GM23338 (cell line): ENCODE measurements around the gene RUBCN. TPM values are rescaled to one million over a fixed set of nuclear protein-coding genes. Genes with fewer than 3 reads are reported as not detected.

Source experiments
- ATAC-seq: fragments of 200-7000 bp; cut with Tn5 transposase; 3 replicates; pipeline ENCODE4 v1.9.1; 2020
- DNase-seq: peaks from one replicate; pipeline ENCODE4 v3.0.0-alpha.2; 2015; ENCODE audit warnings: low spot score
- H2AFZ ChIP-seq: fragments of 200-600 bp; sonication (generic); 2 replicates; pipeline ENCODE4 v1.8.0; 2016; ENCODE audit warnings: antibody characterized with exemption, mild to moderate bottlenecking, moderate library complexity
- H3F3A ChIP-seq: fragments of 200-600 bp; sonication (generic); replicated peaks from 2 replicates; pipeline ENCODE4 v1.8.0; 2017; ENCODE audit warnings: antibody characterized with exemption, mixed run types, low read depth
- H3K27ac ChIP-seq: fragments of 200-600 bp; sonication (generic); 2 replicates; pipeline ENCODE4 v1.6.1; 2016; ENCODE audit warnings: low read depth
- H3K27me3 ChIP-seq: fragments of 200-600 bp; sonication (generic); 2 replicates; pipeline ENCODE4 v1.8.0; 2016; ENCODE audit warnings: mild to moderate bottlenecking, mixed run types, moderate library complexity; ENCODE audit not compliant: insufficient read depth
- H3K36me3 ChIP-seq: fragments of 200-600 bp; sonication (generic); 2 replicates; pipeline ENCODE4 v1.8.0; 2016; ENCODE audit warnings: mild to moderate bottlenecking; ENCODE audit not compliant: insufficient read depth
- H3K4me1 ChIP-seq: fragments of 200-600 bp; sonication (generic); 2 replicates; pipeline ENCODE4 v1.8.0; 2016; ENCODE audit warnings: mild to moderate bottlenecking, moderate library complexity; ENCODE audit not compliant: insufficient read depth
- H3K4me2 ChIP-seq: fragments of 200-600 bp; sonication (generic); 2 replicates; pipeline ENCODE4 v1.7.1; 2017; ENCODE audit warnings: mixed run types
- H3K4me3 ChIP-seq: fragments of 200-600 bp; sonication (generic); 2 replicates; pipeline ENCODE4 v1.6.1; 2016; ENCODE audit warnings: mixed run types
- H3K79me2 ChIP-seq: fragments of 200-600 bp; sonication (generic); replicated peaks from 2 replicates; pipeline ENCODE4 v1.8.0; 2017; ENCODE audit warnings: mild to moderate bottlenecking; ENCODE audit not compliant: insufficient read depth
- H3K9me2 ChIP-seq: fragments of 200-600 bp; sonication (generic); 2 replicates; pipeline ENCODE4 v1.8.0; 2017; ENCODE audit not compliant: insufficient read depth
- H4K20me1 ChIP-seq: fragments of 200-600 bp; sonication (generic); replicated peaks from 2 replicates; pipeline ENCODE4 v1.8.0; 2017; ENCODE audit warnings: mild to moderate bottlenecking; ENCODE audit not compliant: insufficient read depth
- H3K27ac Mint-ChIP-seq: 2 replicates; pipeline ENCODE4 v1.8.0; 2020; ENCODE audit warnings: inconsistent platforms, mild to moderate bottlenecking, moderate library complexity, mixed read lengths
- H3K27me3 Mint-ChIP-seq: 3 replicates; pipeline ENCODE4 v1.8.0; 2022; ENCODE audit warnings: low read depth, mild to moderate bottlenecking, moderate library complexity, mixed read lengths, inconsistent platforms; ENCODE audit not compliant: insufficient read depth, poor library complexity
- H3K36me3 Mint-ChIP-seq: 3 replicates; pipeline ENCODE4 v1.8.0; 2021; ENCODE audit warnings: low read depth, mild to moderate bottlenecking, inconsistent platforms, moderate library complexity, mixed read lengths
- H3K4me1 Mint-ChIP-seq: 3 replicates; pipeline ENCODE4 v1.8.0; 2020; ENCODE audit warnings: mild to moderate bottlenecking, inconsistent platforms, mixed read lengths
- H3K4me3 Mint-ChIP-seq: 3 replicates; pipeline ENCODE4 v1.8.0; 2021; ENCODE audit warnings: moderate library complexity, mild to moderate bottlenecking, inconsistent platforms, mixed read lengths
- H3K9me3 Mint-ChIP-seq: 3 replicates; pipeline ENCODE4 v1.8.0; 2020; ENCODE audit warnings: moderate library complexity, mild to moderate bottlenecking, inconsistent platforms, mixed read lengths
- CREB1 ChIP-seq: fragments of 250-450 bp; sonication (Bioruptor Pico); IDR thresholded peaks from 2 replicates; pipeline ENCODE4 v1.5.0; 2020; ENCODE audit warnings: low read depth, mild to moderate bottlenecking, moderate library complexity
- JUNB ChIP-seq: IDR thresholded peaks from one replicate; pipeline ENCODE4 v1.6.1; 2016; ENCODE audit warnings: antibody characterized with exemption; ENCODE audit not compliant: unreplicated experiment
- STAT1 ChIP-seq: IDR thresholded peaks from one replicate; pipeline ENCODE4 v1.6.1; 2016; ENCODE audit warnings: antibody characterized with exemption; ENCODE audit not compliant: unreplicated experiment
- ZNF114 ChIP-seq: fragments of 250-450 bp; sonication (Bioruptor Pico); IDR thresholded peaks from 2 replicates; pipeline ENCODE4 v1.5.0; 2020; ENCODE audit warnings: mild to moderate bottlenecking, moderate library complexity
- polyA plus RNA-seq: library from polyadenylated mRNA; unstranded; fragments of >200 nt; fragmentation: Nextera tagmentation; extraction: Ambion mirVana; gene quantifications from 2 replicates; pipeline ENCODE4 v1.2.1, GENCODE V29; 2016
- total RNA-seq: library from RNA; depleted of rRNA; stranded (reverse); fragments of >200 nt; shearing (Covaris generic); gene quantifications from 2 replicates; pipeline ENCODE4 v1.2.3, GENCODE V29; 2014
- TF ChIP-seq, protein P1 (sequence below), 2 experiments: fragments of 200-600 bp in 1 of 2; sonication (generic) in 1 of 2; conservative IDR thresholded peaks; 2 replicates each; pipeline versions ENCODE4 v1.5.1 to v1.6.1; 2016 to 2017; ENCODE audit warnings: antibody characterized with exemption in 2 of 2, low read depth in 2 of 2, mild to moderate bottlenecking in 2 of 2, moderate library complexity in 1 of 2

The RUBCN gene
- total and polyA plus RNA-seq, 2 experiments from 2014 or later = 13.1 to 33.2 TPM

DNA sequence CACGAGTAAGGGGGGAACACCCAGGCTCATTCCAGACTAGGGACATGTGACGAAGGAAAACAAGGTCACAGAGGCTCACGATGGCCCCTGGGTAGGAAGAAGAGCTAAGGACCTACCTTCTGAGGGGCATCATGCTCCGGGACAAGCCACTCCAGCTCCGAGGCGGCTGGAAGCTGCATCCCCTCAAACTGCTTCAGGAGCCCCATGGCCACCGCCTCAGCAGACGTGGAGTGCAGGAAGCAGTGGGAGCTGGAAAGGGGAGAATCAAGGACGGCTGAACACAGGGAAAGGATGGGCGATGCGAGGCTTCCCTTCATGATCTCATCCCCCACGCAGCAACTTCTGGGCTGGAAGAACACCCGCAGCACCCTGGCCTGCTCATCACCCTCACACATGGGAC, 53.5 kb downstream of the RUBCN start (continued):
- TF ChIP-seq, protein P1, sequence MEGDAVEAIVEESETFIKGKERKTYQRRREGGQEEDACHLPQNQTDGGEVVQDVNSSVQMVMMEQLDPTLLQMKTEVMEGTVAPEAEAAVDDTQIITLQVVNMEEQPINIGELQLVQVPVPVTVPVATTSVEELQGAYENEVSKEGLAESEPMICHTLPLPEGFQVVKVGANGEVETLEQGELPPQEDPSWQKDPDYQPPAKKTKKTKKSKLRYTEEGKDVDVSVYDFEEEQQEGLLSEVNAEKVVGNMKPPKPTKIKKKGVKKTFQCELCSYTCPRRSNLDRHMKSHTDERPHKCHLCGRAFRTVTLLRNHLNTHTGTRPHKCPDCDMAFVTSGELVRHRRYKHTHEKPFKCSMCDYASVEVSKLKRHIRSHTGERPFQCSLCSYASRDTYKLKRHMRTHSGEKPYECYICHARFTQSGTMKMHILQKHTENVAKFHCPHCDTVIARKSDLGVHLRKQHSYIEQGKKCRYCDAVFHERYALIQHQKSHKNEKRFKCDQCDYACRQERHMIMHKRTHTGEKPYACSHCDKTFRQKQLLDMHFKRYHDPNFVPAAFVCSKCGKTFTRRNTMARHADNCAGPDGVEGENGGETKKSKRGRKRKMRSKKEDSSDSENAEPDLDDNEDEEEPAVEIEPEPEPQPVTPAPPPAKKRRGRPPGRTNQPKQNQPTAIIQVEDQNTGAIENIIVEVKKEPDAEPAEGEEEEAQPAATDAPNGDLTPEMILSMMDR (conservative IDR thresholded peaks at IDR 0.05; ENCODE audit: low read depth in 2 of 2) = no peak
- no peak for TF ChIP-seq ZNF114 (CRISPR knock-in tag)
- TF ChIP-seq CREB1 (CRISPR knock-in tag) = no peak

DNA sequence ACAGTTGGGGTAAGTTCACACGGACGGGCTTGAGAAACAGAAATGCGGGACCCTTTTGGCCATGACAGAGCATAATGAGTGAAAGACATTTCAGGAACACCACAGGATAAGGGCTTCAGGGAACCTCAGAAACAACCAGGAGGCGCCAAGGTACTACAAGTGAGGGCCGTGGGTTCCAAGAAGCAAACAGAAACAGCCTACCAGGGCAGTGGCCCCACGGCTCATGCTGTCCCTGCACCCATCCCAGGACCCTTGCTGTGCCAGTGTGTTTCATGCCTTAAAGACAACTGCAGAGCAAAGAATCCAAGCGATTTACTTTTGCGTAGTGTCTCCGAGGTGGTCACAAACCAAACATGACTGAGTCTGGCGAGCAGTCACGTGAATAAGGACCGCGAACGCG, 54.0 kb downstream of the RUBCN start:
- H3K27ac Mint-ChIP-seq = peak overlapping the region; percentile 64; the same call in 1 of the 2 replicates

DNA sequence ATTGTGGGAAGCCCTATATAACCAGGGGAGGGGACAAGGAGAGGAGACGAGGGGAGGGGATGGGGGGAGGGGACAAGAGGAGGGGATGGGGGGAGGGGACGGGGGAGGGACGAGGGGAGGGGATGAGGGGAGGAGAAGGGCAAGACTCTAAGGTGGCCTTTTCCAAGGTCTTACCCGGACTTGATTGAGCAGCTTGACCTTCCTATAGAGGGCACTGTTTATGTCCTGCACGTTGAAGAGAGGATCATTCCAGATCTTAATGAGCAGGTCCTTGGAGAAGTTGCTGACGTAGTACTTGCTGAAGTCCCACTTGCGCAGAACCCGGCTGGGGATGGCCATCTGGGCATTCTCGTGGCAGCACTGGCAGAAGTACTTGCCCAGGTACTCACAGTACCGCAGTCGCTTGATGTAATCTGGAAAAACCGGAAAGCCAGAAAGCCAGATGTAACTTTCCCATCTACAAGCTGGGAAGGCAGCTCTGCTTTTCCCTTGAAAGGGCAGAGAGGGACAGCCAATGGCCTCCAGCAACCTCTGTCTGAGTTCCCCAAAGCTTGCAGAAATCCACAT, 55.7 kb downstream of the RUBCN start:
- Mint-ChIP-seq H3K4me3 (no peak overlapping the region), H3K27ac (no peak overlapping the region), H3K4me1 (no peaks in the 10 kb centered on the region; the same call in 2 of the 3 replicates), H3K36me3 (peaks cover 50% of the 10 kb centered on the region), H3K27me3 (peaks cover 9% of the 10 kb centered on the region), H3K9me3 (peaks cover 16% of the 10 kb centered on the region)
- Histone ChIP-seq H3K9me2 (no peaks in the 10 kb centered on the region), H3K4me1 (no peaks in the 10 kb centered on the region), H4K20me1 (no peaks in the 10 kb centered on the region), H3K36me3 (peaks cover 12% of the 10 kb centered on the region; the same call in 1 of the 2 replicates), H3F3A (0 out of 2 replicates have a peak, but pooled peaks cover 3% of the 10 kb centered on the region), H3K27ac (no peak overlapping the region), H2AFZ (no peak overlapping the region), H3K4me3 (no peak overlapping the region), H3K4me2 (no peak overlapping the region), H3K27me3 (no peaks in the 10 kb centered on the region), H3K79me2 (no peaks in the 10 kb centered on the region)
- peak; percentile 83 for ATAC-seq
- DNase-seq = peak; percentile 33
- TF ChIP-seq, protein P1 (conservative IDR thresholded peaks at IDR 0.05; ENCODE audit: low read depth in 2 of 2) = peak; percentile 15 to 68; a peak in 2 of 4 replicates
- TF ChIP-seq STAT1 (no peak), JUNB (no peak)

More for the DNA sequence above, 54.0 kb downstream of the RUBCN start:
- Histone ChIP-seq H3K4me3 (no peak overlapping the region), H3K79me2 (no peaks in the 10 kb centered on the region), H3K9me2 (no peaks in the 10 kb centered on the region), H3K27me3 (no peaks in the 10 kb centered on the region), H2AFZ (no peak overlapping the region), H3F3A (0 out of 2 replicates have a peak, but pooled peaks cover 3% of the 10 kb centered on the region), H3K27ac (no peak overlapping the region), H3K36me3 (0 out of 2 replicates have a peak, but pooled peaks cover 3% of the 10 kb centered on the region), H3K4me2 (no peak overlapping the region), H4K20me1 (no peaks in the 10 kb centered on the region), H3K4me1 (no peaks in the 10 kb centered on the region)
- Mint-ChIP-seq H3K9me3 (peaks cover 16% of the 10 kb centered on the region), H3K4me3 (no peak overlapping the region), H3K36me3 (peaks cover 39% of the 10 kb centered on the region), H3K4me1 (no peaks in the 10 kb centered on the region; the same call in 2 of the 3 replicates), H3K27me3 (peaks cover 9% of the 10 kb centered on the region)
- ATAC-seq (peak; percentile 43; the same call in 1 of the 3 replicates), DNase-seq (peak; percentile 24)
- TF ChIP-seq, protein P1 (conservative IDR thresholded peaks at IDR 0.05; ENCODE audit: low read depth in 2 of 2) = peak in 1 of 2 experiments; percentile 61; a peak in 2 of 4 replicates
- TF ChIP-seq ZNF114 (CRISPR knock-in tag) = no peak
